ENCODE data around the gene AP5Z1. TPM values are rescaled to one million over a fixed set of nuclear protein-coding genes. Genes with fewer than 3 reads are reported as not detected.

The AP5Z1 gene
- total RNA-seq, 4 donors from 2014 or later, result 36.6 to 111 (median 44.5) TPM

DNA sequence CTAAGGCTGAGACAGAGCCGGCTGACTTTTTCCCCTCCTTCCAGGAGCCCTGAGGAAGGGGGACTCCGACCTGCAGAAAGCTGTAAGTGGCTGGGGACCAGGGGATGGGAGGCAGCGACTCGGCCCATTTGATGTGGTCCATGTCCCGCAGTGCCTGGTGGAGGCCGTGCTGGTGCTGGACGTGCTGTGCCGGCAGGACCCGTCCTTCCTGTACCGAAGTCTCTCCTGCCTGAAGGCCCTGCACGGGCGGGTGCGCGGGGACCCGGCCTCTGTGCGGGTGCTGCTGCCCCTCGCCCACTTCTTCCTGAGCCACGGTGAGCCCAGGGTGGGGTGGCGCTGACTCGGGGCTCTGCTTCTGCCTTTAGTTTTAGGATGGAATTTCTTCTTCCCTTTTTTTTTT is 9.9 kb downstream of the AP5Z1 start:
- peaks cover 0 to 65% (median 27%) of the 10 kb centered on the region in 4 donors for H3K36me3 ChIP-seq
- no peaks in the 10 kb centered on the region for H3K9me3 ChIP-seq

DNA sequence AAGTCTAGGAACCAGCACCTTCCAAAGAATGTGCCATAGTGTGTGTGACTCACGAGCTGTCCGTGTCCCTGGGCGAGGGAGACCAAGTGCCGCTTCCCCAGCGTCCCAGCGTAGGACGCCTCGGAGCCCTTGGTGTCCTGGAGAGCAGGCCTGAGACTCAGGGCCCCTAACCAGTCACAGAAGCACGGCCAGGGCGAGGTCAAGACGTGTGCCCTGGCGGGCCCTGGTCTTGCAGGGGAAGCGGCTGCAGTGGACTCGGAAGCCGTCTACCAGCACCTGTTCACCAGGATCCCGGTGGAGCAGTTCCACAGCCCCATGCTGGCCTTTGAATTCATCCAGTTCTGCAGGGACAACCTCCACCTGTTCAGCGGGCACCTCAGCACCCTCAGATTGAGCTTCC is 10.6 kb downstream of the AP5Z1 start:
- 92% methylated on average over 17 of the region's 17 CpGs; no CpG with 5 or more reads in 1 of the 2 donors for WGBS, 2 donors (ENCODE audit: low coverage in 1 of 2)
- intact Hi-C loops (cut with DNase I; ENCODE audit: low total_unique reads), result no loop called here
- Histone ChIP-seq H3K4me1 (no peaks in the 10 kb centered on the region), H3K36me3 (peaks cover 0 to 65% (median 27%) of the 10 kb centered on the region in 4 donors), H3K27ac (no peak overlapping the region), H3K4me3 (no peak overlapping the region), H3K27me3 (no peaks in the 10 kb centered on the region), H3K9me3 (no peaks in the 10 kb centered on the region)
- TF ChIP-seq, protein P1, sequence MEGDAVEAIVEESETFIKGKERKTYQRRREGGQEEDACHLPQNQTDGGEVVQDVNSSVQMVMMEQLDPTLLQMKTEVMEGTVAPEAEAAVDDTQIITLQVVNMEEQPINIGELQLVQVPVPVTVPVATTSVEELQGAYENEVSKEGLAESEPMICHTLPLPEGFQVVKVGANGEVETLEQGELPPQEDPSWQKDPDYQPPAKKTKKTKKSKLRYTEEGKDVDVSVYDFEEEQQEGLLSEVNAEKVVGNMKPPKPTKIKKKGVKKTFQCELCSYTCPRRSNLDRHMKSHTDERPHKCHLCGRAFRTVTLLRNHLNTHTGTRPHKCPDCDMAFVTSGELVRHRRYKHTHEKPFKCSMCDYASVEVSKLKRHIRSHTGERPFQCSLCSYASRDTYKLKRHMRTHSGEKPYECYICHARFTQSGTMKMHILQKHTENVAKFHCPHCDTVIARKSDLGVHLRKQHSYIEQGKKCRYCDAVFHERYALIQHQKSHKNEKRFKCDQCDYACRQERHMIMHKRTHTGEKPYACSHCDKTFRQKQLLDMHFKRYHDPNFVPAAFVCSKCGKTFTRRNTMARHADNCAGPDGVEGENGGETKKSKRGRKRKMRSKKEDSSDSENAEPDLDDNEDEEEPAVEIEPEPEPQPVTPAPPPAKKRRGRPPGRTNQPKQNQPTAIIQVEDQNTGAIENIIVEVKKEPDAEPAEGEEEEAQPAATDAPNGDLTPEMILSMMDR (IDR thresholded peaks at IDR 0.05), result no peak
- TF ChIP-seq EP300 (IDR thresholded peaks at IDR 0.05; ENCODE audit: low read depth), result no peak
- no peak for TF ChIP-seq POLR2AphosphoS5 (IDR thresholded peaks at IDR 0.05)
- TF ChIP-seq POLR2A (IDR thresholded peaks at IDR 0.05), result no peak
- in situ Hi-C loops (cut with MboI; ENCODE audit: low pct_ligation_motif_present in 1 of 4, low pct_unique_long_range_greater_than_20kb in 1 of 4, low sequenced_read_pairs in 3 of 4), result no loop called here
- no peak for DNase-seq

More for the DNA sequence above, 9.9 kb downstream of the AP5Z1 start:
- in situ Hi-C loops (cut with MboI; ENCODE audit: low pct_ligation_motif_present in 1 of 4, low pct_unique_long_range_greater_than_20kb in 1 of 4, low sequenced_read_pairs in 3 of 4), result no loop called here
- H3K4me1 ChIP-seq, result no peaks in the 10 kb centered on the region
- no peak overlapping the region for H3K27ac ChIP-seq
- DNase-seq, result no peak
- H3K27me3 ChIP-seq, result no peaks in the 10 kb centered on the region
- WGBS, 2 donors (ENCODE audit: low coverage in 1 of 2), result 88 to 92% methylated on average over 5 to 20 of the region's 20 CpGs
- TF ChIP-seq POLR2AphosphoS5 (IDR thresholded peaks at IDR 0.05) (no peak), EP300 (IDR thresholded peaks at IDR 0.05; ENCODE audit: low read depth) (no peak), POLR2A (IDR thresholded peaks at IDR 0.05) (no peak)
- TF ChIP-seq, protein P1 (IDR thresholded peaks at IDR 0.05), result no peak
- intact Hi-C loops (cut with DNase I; ENCODE audit: low total_unique reads), result loop anchor here (1.0 kb wide), 1 partner anchor 30 kb away; no protein-coding TSS in a partner anchor
- H3K4me3 ChIP-seq, result no peak overlapping the region

DNA sequence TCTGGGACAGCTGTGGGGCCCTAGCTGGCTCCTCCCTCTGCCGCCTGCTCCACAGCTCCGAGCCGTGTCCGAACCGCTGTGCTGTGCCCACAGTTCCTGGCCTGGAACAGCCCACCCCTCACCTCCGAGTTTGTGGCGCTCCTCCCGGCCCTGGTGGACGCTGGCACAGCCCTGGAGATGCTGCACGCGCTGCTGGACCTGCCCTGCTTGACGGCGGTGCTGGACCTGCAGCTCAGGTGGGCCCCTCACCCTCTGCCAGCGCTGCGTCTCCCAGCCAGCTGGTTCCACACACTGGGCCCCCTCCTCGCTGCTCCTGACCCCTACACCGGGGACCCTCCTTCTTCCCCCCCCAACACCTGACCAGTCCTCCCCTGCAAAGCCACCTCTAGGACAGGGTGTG is 12.1 kb downstream of the AP5Z1 start:
- H3K36me3 ChIP-seq, result peaks cover 0 to 52% (median 21%) of the 10 kb centered on the region in 4 donors
- intact Hi-C loops (cut with DNase I; ENCODE audit: low total_unique reads) (no loop called here), in situ Hi-C loops (cut with MboI; ENCODE audit: low pct_ligation_motif_present in 1 of 4, low pct_unique_long_range_greater_than_20kb in 1 of 4, low sequenced_read_pairs in 3 of 4) (no loop called here)
- DNase-seq, result no peak
- no peaks in the 10 kb centered on the region for H3K9me3 ChIP-seq
- H3K27me3 ChIP-seq, result no peaks in the 10 kb centered on the region
- H3K4me1 ChIP-seq, result peaks cover 0 to 9% (median 6%) of the 10 kb centered on the region in 4 donors
- 92% methylated on average over 16 of the region's 17 CpGs; no CpG with 5 or more reads in 1 of the 2 donors for WGBS, 2 donors (ENCODE audit: low coverage in 1 of 2)
- no peak overlapping the region for H3K4me3 ChIP-seq
- H3K27ac ChIP-seq, result no peak overlapping the region
- TF ChIP-seq EP300 (IDR thresholded peaks at IDR 0.05; ENCODE audit: low read depth) (no peak), POLR2A (IDR thresholded peaks at IDR 0.05) (no peak), POLR2AphosphoS5 (IDR thresholded peaks at IDR 0.05) (no peak)
- TF ChIP-seq, protein P1 (IDR thresholded peaks at IDR 0.05), result no peak

DNA sequence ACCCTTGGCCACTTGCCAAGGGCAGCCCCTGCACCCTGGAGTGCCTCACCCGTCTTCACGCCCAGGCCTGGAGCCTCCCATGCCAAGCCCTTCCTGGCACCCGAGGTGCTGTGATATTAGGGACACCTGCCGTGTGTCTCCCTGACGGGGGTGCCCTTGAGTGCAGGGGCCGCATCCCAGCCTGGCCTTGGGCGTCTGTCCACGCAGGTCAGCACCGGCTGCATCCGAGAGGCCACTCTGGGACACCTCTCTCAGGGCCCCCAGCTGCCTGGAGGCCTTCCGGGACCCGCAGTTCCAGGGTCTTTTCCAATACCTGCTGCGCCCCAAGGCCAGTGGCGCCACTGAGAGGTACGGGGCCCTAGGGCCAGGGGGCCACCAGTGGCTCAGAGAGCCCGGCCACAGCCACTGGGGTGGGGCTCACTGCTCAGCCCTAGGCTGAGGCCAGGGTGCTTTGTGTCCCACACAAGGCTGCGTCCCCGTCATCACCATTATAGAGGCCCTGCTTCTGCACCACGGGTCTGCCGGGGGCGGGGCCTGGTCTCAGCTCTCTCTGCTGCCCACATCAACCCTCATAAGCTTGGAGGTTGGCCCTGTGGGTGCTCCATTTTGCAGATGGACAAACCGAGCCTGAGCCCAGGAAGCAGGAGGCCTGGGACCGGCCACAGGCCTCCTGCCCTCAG is 12.7 kb downstream of the AP5Z1 start:
- intact Hi-C loops (cut with DNase I; ENCODE audit: low total_unique reads), result no loop called here
- H3K27me3 ChIP-seq, result no peaks in the 10 kb centered on the region
- DNase-seq, result no peak
- WGBS, 2 donors (ENCODE audit: low coverage in 1 of 2), result 75% methylated on average over 12 of the region's 23 CpGs; no CpG with 5 or more reads in 1 of the 2 donors
- no peaks in the 10 kb centered on the region for H3K9me3 ChIP-seq
- no peak overlapping the region for H3K27ac ChIP-seq
- in situ Hi-C loops (cut with MboI; ENCODE audit: low pct_ligation_motif_present in 1 of 4, low pct_unique_long_range_greater_than_20kb in 1 of 4, low sequenced_read_pairs in 3 of 4), result no loop called here
- H3K4me1 ChIP-seq, result peaks cover 0 to 15% (median 12%) of the 10 kb centered on the region in 4 donors
- peaks cover 0 to 46% (median 16%) of the 10 kb centered on the region in 4 donors for H3K36me3 ChIP-seq
- TF ChIP-seq POLR2A (IDR thresholded peaks at IDR 0.05) (no peak), POLR2AphosphoS5 (IDR thresholded peaks at IDR 0.05) (no peak), EP300 (IDR thresholded peaks at IDR 0.05; ENCODE audit: low read depth) (no peak)
- TF ChIP-seq, protein P1 (IDR thresholded peaks at IDR 0.05), result no peak
- H3K4me3 ChIP-seq, result no peak overlapping the region

All from transverse colon (tissue), 4 donors.